MM.1S (cell line): Measurements from ENCODE around the gene CABP2.

Experiments used
- EZH2 ChIP-seq: fragments of 300-600 bp; sonication (generic); optimal IDR thresholded peaks from 2 replicates; pipeline ENCODE3; 2017; ENCODE audit warnings: low read depth, mild to moderate bottlenecking, antibody characterized with exemption, low read length, mixed read lengths
- EZH2phosphoT487 ChIP-seq: fragments of 300-600 bp; sonication (generic); IDR thresholded peaks from 2 replicates; pipeline ENCODE4 v1.6.1; 2018; ENCODE audit warnings: antibody characterized with exemption, low read length
- TF ChIP-seq, protein P1 (sequence below): fragments of 300-600 bp; sonication (generic); IDR thresholded peaks from 2 replicates; pipeline ENCODE4 v1.5.1; 2016; ENCODE audit warnings: antibody characterized with exemption, low read length, mixed read lengths

- TF ChIP-seq, protein P1, sequence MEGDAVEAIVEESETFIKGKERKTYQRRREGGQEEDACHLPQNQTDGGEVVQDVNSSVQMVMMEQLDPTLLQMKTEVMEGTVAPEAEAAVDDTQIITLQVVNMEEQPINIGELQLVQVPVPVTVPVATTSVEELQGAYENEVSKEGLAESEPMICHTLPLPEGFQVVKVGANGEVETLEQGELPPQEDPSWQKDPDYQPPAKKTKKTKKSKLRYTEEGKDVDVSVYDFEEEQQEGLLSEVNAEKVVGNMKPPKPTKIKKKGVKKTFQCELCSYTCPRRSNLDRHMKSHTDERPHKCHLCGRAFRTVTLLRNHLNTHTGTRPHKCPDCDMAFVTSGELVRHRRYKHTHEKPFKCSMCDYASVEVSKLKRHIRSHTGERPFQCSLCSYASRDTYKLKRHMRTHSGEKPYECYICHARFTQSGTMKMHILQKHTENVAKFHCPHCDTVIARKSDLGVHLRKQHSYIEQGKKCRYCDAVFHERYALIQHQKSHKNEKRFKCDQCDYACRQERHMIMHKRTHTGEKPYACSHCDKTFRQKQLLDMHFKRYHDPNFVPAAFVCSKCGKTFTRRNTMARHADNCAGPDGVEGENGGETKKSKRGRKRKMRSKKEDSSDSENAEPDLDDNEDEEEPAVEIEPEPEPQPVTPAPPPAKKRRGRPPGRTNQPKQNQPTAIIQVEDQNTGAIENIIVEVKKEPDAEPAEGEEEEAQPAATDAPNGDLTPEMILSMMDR, result no peak
- no peak for TF ChIP-seq EZH2
- no peak for TF ChIP-seq EZH2phosphoT487
Observed at GRCh38 chr11:67571443-67571842, 48.2 kb upstream of the CABP2 start.
